Testis (tissue), 2 donors: ENCODE results near the gene DLG2.

Source experiments
- CTCF ChIP-seq, 3 experiments: fragments of 450-650 bp in 2 of 3; fragments of 200-600 bp in 1 of 3; sonication (generic) in 1 of 3; IDR thresholded peaks; one replicate each; pipeline ENCODE4 v1.5.1; 2016 to 2019; ENCODE audit warnings: antibody characterized with exemption in 3 of 3, mild to moderate bottlenecking in 2 of 3, moderate library complexity in 1 of 3
- POLR2A ChIP-seq: fragments of 450-650 bp; IDR thresholded peaks from one replicate; pipeline ENCODE4 v1.6.1; 2017; ENCODE audit warnings: antibody characterized with exemption, mild to moderate bottlenecking, moderate library complexity

DNA sequence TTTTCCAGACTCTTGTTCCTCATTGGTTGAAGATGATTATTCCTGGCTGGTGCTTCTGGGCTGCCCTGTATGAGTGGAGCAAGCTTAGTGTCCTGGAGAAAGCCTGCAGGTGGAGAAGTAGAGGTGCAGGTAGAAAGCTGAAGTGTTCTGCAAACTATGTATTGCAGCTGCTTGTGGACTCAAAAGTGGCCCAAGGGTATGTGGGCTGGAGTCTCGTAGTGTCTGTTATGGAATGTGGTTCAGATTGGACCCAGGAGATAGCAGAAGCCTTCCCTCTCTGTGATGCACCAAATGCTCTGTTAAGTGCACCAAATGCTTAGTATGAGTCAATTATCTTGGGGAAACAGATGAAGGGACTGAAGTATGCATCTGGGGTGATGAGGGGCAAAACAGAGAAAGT, 2218.2 kb downstream of the DLG2 start:
- TF ChIP-seq CTCF (IDR thresholded peaks at IDR 0.05) (no peak), POLR2A (no peak)
